ACC112 (cell line): ENCODE results near the gene SLC6A1.

Experiments
- H2AFZ ChIP-seq: fragments of 200-600 bp; sonication (generic); one replicate; pipeline ENCODE4 v1.6.0; 2017; ENCODE audit warnings: antibody characterized with exemption, low read length; ENCODE audit not compliant: unreplicated experiment
- H3K27ac ChIP-seq: fragments of 200-600 bp; sonication (generic); 2 replicates; pipeline ENCODE4 v1.5.1; 2014; ENCODE audit warnings: low read depth, mild to moderate bottlenecking, antibody characterized with exemption, low read length, moderate library complexity
- H3K27me3 ChIP-seq: fragments of 200-600 bp; sonication (generic); 2 replicates; pipeline ENCODE4 v1.6.1; 2014; ENCODE audit warnings: mild to moderate bottlenecking, antibody characterized with exemption, low read length, moderate library complexity, mixed read lengths; ENCODE audit not compliant: insufficient read depth
- H3K36me3 ChIP-seq: fragments of 200-600 bp; sonication (generic); 2 replicates; pipeline ENCODE4 v1.6.1; 2016; ENCODE audit warnings: mild to moderate bottlenecking, antibody characterized with exemption, low read length, moderate library complexity, mixed read lengths; ENCODE audit not compliant: insufficient read depth
- H3K4me1 ChIP-seq: fragments of 200-600 bp; sonication (generic); one replicate; pipeline ENCODE4 v1.6.1; 2016; ENCODE audit warnings: low read length, mixed read lengths; ENCODE audit not compliant: insufficient read depth, unreplicated experiment, control insufficient read depth
- H3K4me3 ChIP-seq: fragments of 200-600 bp; sonication (generic); 2 replicates; pipeline ENCODE4 v1.5.1; 2014; ENCODE audit warnings: mild to moderate bottlenecking, low read depth, low read length
- H3K79me2 ChIP-seq: fragments of 200-600 bp; sonication (generic); one replicate; pipeline ENCODE4 v1.6.0; 2016; ENCODE audit warnings: low read length; ENCODE audit not compliant: control insufficient read depth, unreplicated experiment, insufficient read depth

SLC6A1 gene

DNA sequence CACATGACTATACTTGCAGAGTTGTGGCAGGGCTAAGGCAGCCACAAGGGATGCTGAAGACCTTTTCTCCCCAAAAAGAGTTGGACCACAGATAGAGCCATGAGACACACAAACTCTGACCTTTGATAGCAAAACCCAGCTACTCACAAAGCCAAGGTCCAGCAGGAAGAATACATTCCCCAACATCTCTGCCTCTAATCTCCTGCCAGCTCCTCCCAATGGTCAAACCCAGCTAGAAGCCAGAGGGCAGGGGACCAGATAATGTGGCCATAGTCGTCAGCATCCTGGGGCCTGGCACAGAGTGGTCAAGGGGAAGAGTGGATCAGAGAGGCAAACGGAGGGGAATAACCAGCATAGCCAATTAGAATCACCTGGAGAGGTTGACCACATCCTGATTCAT lies 28.2 kb downstream of the SLC6A1 start:
- Histone ChIP-seq H3K27me3 (peaks cover 94% of the 10 kb centered on the region), H2AFZ (no peak overlapping the region), H3K79me2 (no peaks in the 10 kb centered on the region), H3K4me3 (no peak overlapping the region), H3K4me1 (no peaks in the 10 kb centered on the region), H3K27ac (no peak overlapping the region), H3K36me3 (no peaks in the 10 kb centered on the region)

DNA sequence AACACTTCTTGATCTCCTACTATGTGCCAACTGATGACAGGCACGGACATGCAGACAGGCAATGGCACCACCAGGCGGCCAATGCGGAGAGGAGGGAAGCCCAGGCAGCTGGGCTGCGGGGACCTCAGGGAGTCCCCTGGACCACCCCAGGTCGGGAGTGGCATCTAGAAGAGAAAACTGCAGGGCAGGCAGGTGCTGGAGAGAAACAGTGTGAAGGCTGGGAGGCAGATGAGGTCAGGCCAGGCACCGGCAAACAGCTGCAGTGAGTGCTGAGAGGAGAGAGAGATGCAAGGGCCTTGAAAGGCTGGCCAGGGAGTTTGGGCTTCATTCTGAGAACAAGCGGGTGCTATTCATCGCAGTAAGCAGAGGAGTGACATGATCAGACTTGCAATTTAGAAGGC lies 29.1 kb downstream of the SLC6A1 start:
- peaks cover 95% of the 10 kb centered on the region for H3K27me3 ChIP-seq
- no peak overlapping the region for H3K27ac ChIP-seq
- H3K79me2 ChIP-seq, result no peaks in the 10 kb centered on the region
- no peaks in the 10 kb centered on the region for H3K4me1 ChIP-seq
- no peak overlapping the region for H2AFZ ChIP-seq
- no peak overlapping the region for H3K4me3 ChIP-seq
- H3K36me3 ChIP-seq, result no peaks in the 10 kb centered on the region

DNA sequence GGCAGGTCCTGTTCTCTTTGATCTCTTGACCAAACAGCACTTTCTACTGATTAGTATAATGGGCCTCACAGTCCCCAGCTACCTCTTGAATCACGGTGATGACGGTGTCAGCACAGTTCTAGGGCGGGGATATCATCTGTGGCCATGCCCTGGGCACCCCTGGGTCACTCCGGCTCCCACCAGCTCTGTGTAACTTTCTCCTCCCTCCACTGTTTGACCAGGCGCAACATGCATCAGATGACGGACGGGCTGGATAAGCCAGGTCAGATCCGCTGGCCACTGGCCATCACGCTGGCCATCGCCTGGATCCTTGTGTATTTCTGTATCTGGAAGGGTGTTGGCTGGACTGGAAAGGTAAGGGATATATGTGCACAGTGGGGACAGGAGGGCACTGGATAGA lies 29.6 kb downstream of the SLC6A1 start:
- H2AFZ ChIP-seq, result no peak overlapping the region
- H3K79me2 ChIP-seq, result no peaks in the 10 kb centered on the region
- H3K27ac ChIP-seq, result no peak overlapping the region
- no peak overlapping the region for H3K4me3 ChIP-seq
- peaks cover 94% of the 10 kb centered on the region for H3K27me3 ChIP-seq
- no peaks in the 10 kb centered on the region for H3K36me3 ChIP-seq
- H3K4me1 ChIP-seq, result no peaks in the 10 kb centered on the region

DNA sequence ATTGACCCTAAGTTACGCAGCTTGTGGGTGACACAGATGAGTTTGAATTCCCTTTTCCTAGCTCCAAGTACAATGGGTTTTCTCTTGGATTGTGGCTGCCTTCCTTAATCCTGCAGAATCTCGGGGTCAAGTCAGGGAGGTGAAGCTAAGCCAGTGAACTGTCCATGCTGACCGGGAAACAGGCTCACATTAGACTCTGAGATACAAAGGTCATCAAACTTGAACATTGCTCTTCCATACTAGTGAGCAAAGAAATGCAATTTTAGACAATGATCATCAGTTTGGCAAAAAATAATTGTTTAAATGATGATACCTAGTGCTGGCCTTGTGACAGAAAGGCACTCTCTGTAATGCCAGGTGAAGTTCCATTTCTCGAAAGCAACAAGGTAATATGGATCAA lies 31.6 kb downstream of the SLC6A1 start:
- Histone ChIP-seq H3K79me2 (no peaks in the 10 kb centered on the region), H2AFZ (no peak overlapping the region), H3K36me3 (no peaks in the 10 kb centered on the region), H3K27ac (no peak overlapping the region), H3K4me3 (no peak overlapping the region), H3K4me1 (no peaks in the 10 kb centered on the region), H3K27me3 (peaks cover 87% of the 10 kb centered on the region)

DNA sequence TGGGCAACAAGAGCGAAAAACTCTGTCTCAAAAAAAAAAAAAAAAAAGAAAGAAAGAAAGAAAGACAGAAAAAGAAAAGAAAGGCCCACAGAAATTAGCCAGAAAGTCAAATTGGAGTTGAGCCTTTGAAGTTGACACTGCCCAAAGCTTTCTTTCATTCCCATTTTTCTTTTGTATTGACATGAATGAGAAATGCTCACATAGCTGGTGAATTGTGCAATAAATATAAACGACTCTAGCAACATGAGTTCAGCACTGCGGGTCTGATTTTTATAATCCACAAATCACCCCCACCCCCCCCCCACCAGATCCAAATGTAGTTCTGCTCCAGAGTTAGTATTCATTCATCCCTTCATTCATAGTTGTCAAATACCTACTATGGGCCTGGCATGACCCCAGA lies 37.4 kb downstream of the SLC6A1 start:
- H3K4me3 ChIP-seq, result no peak overlapping the region
- H3K79me2 ChIP-seq, result no peaks in the 10 kb centered on the region
- H3K27me3 ChIP-seq, result peaks cover 65% of the 10 kb centered on the region
- H3K36me3 ChIP-seq, result no peaks in the 10 kb centered on the region
- H3K27ac ChIP-seq, result no peak overlapping the region
- H3K4me1 ChIP-seq, result no peaks in the 10 kb centered on the region
- no peak overlapping the region for H2AFZ ChIP-seq

DNA sequence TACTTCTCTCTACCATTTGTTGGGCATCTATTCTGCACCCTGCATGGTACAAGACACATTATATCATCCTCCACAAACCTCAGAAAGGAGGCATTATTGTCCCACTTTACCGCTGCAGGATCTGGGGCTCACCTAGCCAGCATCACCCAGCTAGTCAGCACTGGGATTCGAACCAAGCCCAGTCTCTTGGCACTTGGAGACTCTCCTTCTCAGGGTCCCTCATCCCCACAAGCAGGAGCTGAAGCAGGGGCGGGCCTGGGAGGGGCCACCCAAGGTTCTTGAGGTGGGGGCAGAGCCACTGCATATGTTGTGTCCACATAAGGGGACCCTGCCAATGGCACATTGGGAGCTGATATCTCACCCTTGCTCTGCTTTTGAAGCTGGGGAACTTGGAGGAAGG lies 41.3 kb downstream of the SLC6A1 start:
- no peak overlapping the region for H3K4me3 ChIP-seq
- no peaks in the 10 kb centered on the region for H3K4me1 ChIP-seq
- peaks cover 75% of the 10 kb centered on the region for H3K27me3 ChIP-seq
- H2AFZ ChIP-seq, result no peak overlapping the region
- H3K27ac ChIP-seq, result no peak overlapping the region
- no peaks in the 10 kb centered on the region for H3K79me2 ChIP-seq
- H3K36me3 ChIP-seq, result no peaks in the 10 kb centered on the region

DNA sequence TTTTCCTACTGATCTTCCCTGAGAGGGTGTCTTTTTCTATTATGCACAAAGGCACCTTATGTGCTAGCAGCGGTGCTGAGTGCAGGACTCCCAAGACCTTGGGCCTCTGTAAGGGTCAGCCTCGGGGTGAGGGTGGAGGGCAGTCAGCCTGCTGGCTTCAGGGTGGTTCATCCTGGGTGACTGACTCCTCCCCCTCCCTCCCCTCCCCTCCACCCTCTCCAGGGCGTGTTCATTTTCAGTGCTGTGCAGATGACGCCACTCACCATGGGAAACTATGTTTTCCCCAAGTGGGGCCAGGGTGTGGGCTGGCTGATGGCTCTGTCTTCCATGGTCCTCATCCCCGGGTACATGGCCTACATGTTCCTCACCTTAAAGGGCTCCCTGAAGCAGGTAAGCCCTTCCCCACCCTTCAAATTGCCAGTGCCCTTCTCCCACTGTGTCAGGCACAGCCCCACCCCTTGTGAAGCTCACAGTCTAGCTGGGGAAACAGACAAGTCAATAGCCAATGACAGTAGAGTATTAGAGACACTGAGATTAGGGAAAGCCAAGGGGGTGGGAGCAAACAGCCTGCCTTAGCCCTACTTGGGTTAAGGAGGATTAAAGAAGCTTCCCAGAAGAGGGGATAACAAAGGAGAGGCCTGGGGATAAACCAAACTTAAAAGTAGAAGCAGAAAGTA lies 41.9 kb downstream of the SLC6A1 start:
- Histone ChIP-seq H3K27ac (no peak overlapping the region), H3K36me3 (no peaks in the 10 kb centered on the region), H3K79me2 (no peaks in the 10 kb centered on the region), H2AFZ (no peak overlapping the region), H3K27me3 (peaks cover 75% of the 10 kb centered on the region), H3K4me1 (no peaks in the 10 kb centered on the region), H3K4me3 (no peak overlapping the region)

DNA sequence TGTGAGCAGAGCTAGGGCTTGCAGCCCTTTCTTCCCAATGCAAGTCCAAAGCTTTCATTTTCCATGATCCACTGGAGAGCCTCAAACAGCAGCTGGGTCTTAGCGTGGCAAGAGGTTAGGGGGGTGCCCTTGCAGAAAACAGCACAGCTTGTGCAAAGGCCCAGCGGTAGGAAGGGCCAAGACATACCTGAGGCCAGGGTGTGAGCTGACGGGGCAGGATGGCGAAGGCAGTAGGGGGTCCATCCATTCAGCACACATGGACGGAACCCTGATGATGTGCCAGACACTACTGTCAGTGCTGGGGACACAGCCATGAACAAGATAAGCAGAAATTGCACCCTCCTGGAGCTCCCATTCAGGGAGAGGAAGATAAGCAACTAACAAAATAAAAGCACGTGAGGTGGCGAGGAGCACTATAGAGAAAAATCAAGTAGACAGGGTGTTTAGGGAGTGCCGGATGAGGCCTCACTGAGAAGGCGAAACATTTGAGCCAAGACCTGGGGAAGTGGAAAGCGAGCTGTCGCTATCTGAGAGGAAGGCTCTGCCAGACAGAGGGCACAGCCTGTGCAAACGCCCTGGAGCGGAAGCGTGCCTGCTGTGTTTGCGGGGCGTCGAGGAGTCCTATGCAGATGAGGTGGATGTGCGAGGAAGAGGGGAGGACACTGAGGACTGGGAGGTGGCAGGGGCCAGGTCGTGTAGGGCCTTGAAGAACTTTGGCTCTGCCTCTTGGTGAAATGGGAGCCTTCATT lies 43.4 kb downstream of the SLC6A1 start:
- peaks cover 87% of the 10 kb centered on the region for H3K27me3 ChIP-seq
- no peaks in the 10 kb centered on the region for H3K36me3 ChIP-seq

DNA sequence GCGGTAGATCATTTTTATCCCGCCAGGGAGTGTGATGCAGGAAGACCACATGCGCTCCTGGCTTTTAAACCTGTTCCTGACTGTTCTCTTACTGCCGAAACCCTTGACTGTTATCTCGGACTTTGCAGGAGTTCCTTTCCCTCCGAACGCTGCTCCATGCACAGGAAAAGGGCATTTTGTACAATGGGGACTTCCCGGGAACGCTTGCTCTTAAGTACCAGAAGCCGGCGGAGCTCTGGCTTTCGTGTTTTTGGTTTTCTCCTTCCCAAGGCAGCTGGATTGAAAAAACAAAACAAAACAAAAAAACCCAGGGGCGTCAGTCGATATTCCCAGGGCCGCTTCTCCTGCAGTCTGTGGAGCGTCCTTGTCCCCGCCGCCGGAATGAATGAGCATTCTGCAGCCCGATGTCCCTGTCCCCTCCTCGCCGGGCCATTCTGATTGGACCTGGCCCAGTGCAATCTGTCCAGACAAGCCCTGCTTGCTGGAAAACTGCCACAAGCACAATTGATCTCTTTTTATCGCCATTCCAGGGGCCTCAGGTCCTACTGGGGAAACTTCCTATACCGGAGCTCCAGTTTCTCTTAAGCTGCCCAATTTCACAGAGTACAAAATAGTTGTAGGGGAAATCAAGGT lies 44.8 kb downstream of the SLC6A1 start:
- Histone ChIP-seq H3K79me2 (no peaks in the 10 kb centered on the region), H3K27ac (no peak overlapping the region), H3K4me3 (no peak overlapping the region), H3K27me3 (peaks cover 92% of the 10 kb centered on the region), H3K36me3 (no peaks in the 10 kb centered on the region), H2AFZ (no peak overlapping the region), H3K4me1 (no peaks in the 10 kb centered on the region)

More for the DNA sequence above, 43.4 kb downstream of the SLC6A1 start:
- no peaks in the 10 kb centered on the region for H3K4me1 ChIP-seq
- H3K4me3 ChIP-seq, result no peak overlapping the region
- H2AFZ ChIP-seq, result no peak overlapping the region
- H3K79me2 ChIP-seq, result no peaks in the 10 kb centered on the region
- no peak overlapping the region for H3K27ac ChIP-seq

DNA sequence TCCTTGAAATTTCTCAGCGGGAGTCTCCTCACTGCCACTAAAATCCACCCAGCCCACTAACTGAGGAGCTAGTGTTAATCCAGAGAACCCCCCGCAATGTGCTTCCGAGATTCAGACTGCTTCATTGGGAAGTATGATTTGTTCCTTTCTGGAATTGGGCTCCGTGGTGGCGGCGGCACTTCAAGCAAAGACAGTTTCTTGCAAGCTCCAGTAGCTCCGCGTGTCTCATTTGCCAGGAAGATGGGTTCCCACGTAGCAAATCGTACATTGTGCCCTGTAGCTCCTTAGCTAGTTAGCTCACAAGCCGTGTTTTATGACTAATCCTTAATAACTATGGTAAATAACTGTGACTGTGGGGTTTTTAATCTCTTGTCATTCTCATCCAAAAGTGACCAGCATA lies 45.4 kb downstream of the SLC6A1 start:
- Histone ChIP-seq H3K79me2 (no peaks in the 10 kb centered on the region), H3K27me3 (peaks cover 92% of the 10 kb centered on the region), H3K27ac (no peak overlapping the region), H2AFZ (no peak overlapping the region), H3K4me1 (no peaks in the 10 kb centered on the region), H3K4me3 (no peak overlapping the region), H3K36me3 (no peaks in the 10 kb centered on the region)

DNA sequence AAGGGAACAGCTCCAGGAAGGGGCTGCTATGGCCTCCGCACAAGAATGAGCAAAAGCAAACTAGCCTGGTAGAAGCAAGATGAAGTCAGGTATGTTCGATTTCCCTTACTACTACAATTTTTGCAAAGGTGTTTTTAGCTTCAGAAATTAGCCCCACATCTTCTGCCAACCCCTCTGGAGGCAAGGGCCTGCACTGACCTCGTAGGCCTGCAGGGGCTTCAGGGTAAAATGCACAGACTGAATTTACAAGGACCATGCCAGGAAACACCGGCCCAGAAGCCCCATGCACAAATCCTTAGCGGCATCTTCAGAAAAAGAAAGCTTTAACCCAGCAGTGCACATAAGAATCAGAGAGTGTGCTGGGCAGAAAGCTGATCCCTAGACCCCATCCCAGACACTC lies 53.0 kb downstream of the SLC6A1 start:
- Histone ChIP-seq H3K36me3 (no peaks in the 10 kb centered on the region), H3K4me1 (no peaks in the 10 kb centered on the region)

More for the DNA sequence above, 53.0 kb downstream of the SLC6A1 start:
- H3K27ac ChIP-seq, result no peak overlapping the region
- H3K27me3 ChIP-seq, result peaks cover 81% of the 10 kb centered on the region
- no peak overlapping the region for H3K4me3 ChIP-seq
- H3K79me2 ChIP-seq, result no peaks in the 10 kb centered on the region
- H2AFZ ChIP-seq, result no peak overlapping the region
